HEK293 (cell line): Measurements from ENCODE around the gene ANO7.

Experiments
- CTCF ChIA-PET: fragments of 350-600 bp; formaldehyde crosslinking; extraction: SDS; loops from one replicate; lab custom pipeline; 2021; ENCODE audit warnings: antibody characterized with exemption; lab: Yijun Ruan, JAX
- POLR2A ChIA-PET: fragments of 300-600 bp; formaldehyde crosslinking; extraction: SDS; loops from one replicate; lab custom pipeline; 2020; ENCODE audit warnings: antibody characterized with exemption, inconsistent platforms; lab: Yijun Ruan, JAX
- H3K27ac ChIP-seq: fragments of 200-500 bp; sonication (Bioruptor generic); 2 replicates; pipeline ENCODE4 v1.5.1; 2014; ENCODE audit warnings: low read depth, low read length, control low read depth, inconsistent platforms; ENCODE audit errors: extremely low read depth
- H3K36me3 ChIP-seq, 2 experiments: fragments of 200-500 bp in 1 of 2; sonication (Bioruptor generic) in 1 of 2; 1 replicate in 1 of 2; 2 replicates in 1 of 2; pipeline ENCODE4 v1.5.1; 2014 to 2017; ENCODE audit warnings: inconsistent platforms in 2 of 2, low read length in 2 of 2; ENCODE audit not compliant: control insufficient read depth in 2 of 2, insufficient read depth in 1 of 2
- H3K4me1 ChIP-seq: fragments of 200-500 bp; sonication (Bioruptor generic); 2 replicates; pipeline ENCODE4 v1.5.1; 2014; ENCODE audit warnings: mild to moderate bottlenecking, low read length, inconsistent platforms; ENCODE audit not compliant: control insufficient read depth, insufficient read depth
- H3K4me3 ChIP-seq: 2 replicates; pipeline ENCODE4 v1.5.1; 2011; ENCODE audit warnings: low read depth, mild to moderate bottlenecking, control low read depth, low read length, moderate library complexity
- H3K9me3 ChIP-seq: fragments of 200-500 bp; sonication (Bioruptor generic); 2 replicates; pipeline ENCODE4 v1.5.1; 2014; ENCODE audit warnings: low read depth, low read length, inconsistent platforms; ENCODE audit not compliant: control insufficient read depth, insufficient read depth
- EGR2 ChIP-seq: fragments of 450-650 bp; formaldehyde crosslinking; IDR thresholded peaks from 2 replicates; pipeline ENCODE4 v1.5.1; 2016; ENCODE audit warnings: low read depth, missing biosample characterization, missing genetic modification characterization
- KLF16 ChIP-seq: fragments of 450-650 bp; formaldehyde crosslinking; IDR thresholded peaks from 2 replicates; pipeline ENCODE4 v1.5.1; 2017; ENCODE audit warnings: missing biosample characterization, missing genetic modification characterization
- KLF17 ChIP-seq: fragments of 450-650 bp; formaldehyde crosslinking; IDR thresholded peaks from 2 replicates; pipeline ENCODE4 v1.5.1; 2016; ENCODE audit warnings: missing biosample characterization, missing genetic modification characterization
- MYNN ChIP-seq: fragments of 450-650 bp; formaldehyde crosslinking; IDR thresholded peaks from 2 replicates; pipeline ENCODE4 v1.5.1; 2016; ENCODE audit warnings: missing biosample characterization, missing genetic modification characterization, borderline replicate concordance
- SCRT2 ChIP-seq: fragments of 450-650 bp; formaldehyde crosslinking; IDR thresholded peaks from 2 replicates; pipeline ENCODE4 v1.5.1; 2016; ENCODE audit warnings: missing biosample characterization, missing genetic modification characterization
- ZBTB21 ChIP-seq: fragments of 450-650 bp; formaldehyde crosslinking; IDR thresholded peaks from 2 replicates; pipeline ENCODE4 v1.5.1; 2017; ENCODE audit warnings: missing biosample characterization, missing genetic modification characterization
- ZBTB49 ChIP-seq: fragments of 450-650 bp; formaldehyde crosslinking; IDR thresholded peaks from 2 replicates; pipeline ENCODE4 v1.5.1; 2016; ENCODE audit warnings: missing biosample characterization, missing genetic modification characterization, low read depth
- ZNF155 ChIP-seq: fragments of 450-650 bp; formaldehyde crosslinking; IDR thresholded peaks from 2 replicates; pipeline ENCODE4 v1.5.1; 2016; ENCODE audit warnings: missing biosample characterization, missing genetic modification characterization
- ZNF202 ChIP-seq: fragments of 450-650 bp; formaldehyde crosslinking; IDR thresholded peaks from 2 replicates; pipeline ENCODE4 v1.5.1; 2016; ENCODE audit warnings: missing biosample characterization, missing genetic modification characterization, borderline replicate concordance
- ZNF26 ChIP-seq: fragments of 450-650 bp; formaldehyde crosslinking; IDR thresholded peaks from 2 replicates; pipeline ENCODE4 v1.5.1; 2016; ENCODE audit warnings: missing biosample characterization, missing genetic modification characterization
- ZNF514 ChIP-seq: fragments of 450-650 bp; formaldehyde crosslinking; IDR thresholded peaks from 2 replicates; pipeline ENCODE4 v1.5.1; 2016; ENCODE audit warnings: missing biosample characterization, missing genetic modification characterization
- ZNF530 ChIP-seq: fragments of 450-650 bp; formaldehyde crosslinking; IDR thresholded peaks from 2 replicates; pipeline ENCODE4 v1.5.1; 2016; ENCODE audit warnings: low read depth, missing biosample characterization, missing genetic modification characterization
- ZNF580 ChIP-seq: fragments of 450-650 bp; formaldehyde crosslinking; IDR thresholded peaks from 2 replicates; pipeline ENCODE4 v1.5.1; 2016; ENCODE audit warnings: missing biosample characterization, missing genetic modification characterization
- ZNF654 ChIP-seq: fragments of 450-650 bp; formaldehyde crosslinking; IDR thresholded peaks from 2 replicates; pipeline ENCODE4 v1.5.1; 2016; ENCODE audit warnings: low read depth, missing biosample characterization, missing genetic modification characterization
- ZNF664 ChIP-seq: fragments of 450-650 bp; formaldehyde crosslinking; IDR thresholded peaks from 2 replicates; pipeline ENCODE4 v1.5.1; 2016; ENCODE audit warnings: missing biosample characterization, missing genetic modification characterization

The ANO7 gene

GRCh38 chr2:241229563-241230401 is 41.3 kb downstream of the ANO7 start (continued):
- TF ChIP-seq MYNN (tag by site-specific recombination), result no peak
- TF ChIP-seq EGR2 (tag by site-specific recombination), result no peak
- TF ChIP-seq KLF16 (tag by site-specific recombination), result no peak
- TF ChIP-seq ZBTB49 (tag by site-specific recombination), result no peak

- H3K27ac ChIP-seq, result no peak overlapping the region
- no peak overlapping the region for H3K4me3 ChIP-seq
- CTCF ChIA-PET, result no interaction called here
- POLR2A ChIA-PET, result interaction anchor here (1.4 kb wide), 1 partner anchor 128 kb away, joined by 3 read pairs; the partner anchor contains the start of gene MTERF4
- peaks cover 11 to 98% of the 10 kb centered on the region in 2 experiments; a peak in 2 of 3 replicates for H3K36me3 ChIP-seq
- H3K9me3 ChIP-seq, result no peaks in the 10 kb centered on the region
- TF ChIP-seq ZNF202 (no peak), ZNF580 (no peak), ZNF654 (tag by site-specific recombination) (no peak), ZNF155 (tag by site-specific recombination) (no peak), KLF17 (tag by site-specific recombination) (no peak), ZBTB21 (tag by site-specific recombination) (no peak), ZNF530 (no peak), ZNF26 (tag by site-specific recombination) (no peak), ZNF514 (tag by site-specific recombination) (no peak), SCRT2 (tag by site-specific recombination) (no peak), ZBTB49 (tag by site-specific recombination) (no peak), ZNF664 (tag by site-specific recombination) (no peak)
- no peaks in the 10 kb centered on the region for H3K4me1 ChIP-seq
Measured at GRCh38 chr2:241230435-241230834, 42.0 kb downstream of the ANO7 start.
